HUES64 (cell line): ENCODE data around the gene ZMYND19.

Experiments used
- H3K27ac ChIP-seq: 2 replicates; pipeline ENCODE4 v1.7.0; 2013; ENCODE audit warnings: low read depth, low read length, inconsistent platforms
- H3K27me3 ChIP-seq: 2 replicates; pipeline ENCODE4 v1.6.1; 2013; ENCODE audit warnings: mild to moderate bottlenecking, low read length; ENCODE audit not compliant: insufficient read depth
- H3K36me3 ChIP-seq: 2 replicates; pipeline ENCODE4 v1.6.1; 2013; ENCODE audit warnings: mild to moderate bottlenecking, low read length; ENCODE audit not compliant: insufficient read depth
- H3K4me1 ChIP-seq: 2 replicates; pipeline ENCODE4 v1.6.1; 2013; ENCODE audit warnings: mild to moderate bottlenecking, low read length, moderate library complexity; ENCODE audit not compliant: insufficient read depth
- H3K4me3 ChIP-seq: 2 replicates; pipeline ENCODE4 v1.5.1; 2013; ENCODE audit warnings: mild to moderate bottlenecking, low read length, moderate library complexity
- H3K9ac ChIP-seq: 2 replicates; pipeline ENCODE4 v1.6.1; 2013; ENCODE audit warnings: mild to moderate bottlenecking, low read depth, low read length
- H3K9me3 ChIP-seq: 2 replicates; pipeline ENCODE4 v1.6.1; 2013; ENCODE audit warnings: low read depth, low read length; ENCODE audit not compliant: insufficient read depth
- WGBS: fragments of 150-250, 120-280 bp; methylation state at CpG from one replicate; pipeline ENCODE4 v1.1.7; 2013; ENCODE audit warnings: missing lambda C conversion rate; 5-methylcytosine and 5-hydroxymethylcytosine counted together

Gene ZMYND19

DNA sequence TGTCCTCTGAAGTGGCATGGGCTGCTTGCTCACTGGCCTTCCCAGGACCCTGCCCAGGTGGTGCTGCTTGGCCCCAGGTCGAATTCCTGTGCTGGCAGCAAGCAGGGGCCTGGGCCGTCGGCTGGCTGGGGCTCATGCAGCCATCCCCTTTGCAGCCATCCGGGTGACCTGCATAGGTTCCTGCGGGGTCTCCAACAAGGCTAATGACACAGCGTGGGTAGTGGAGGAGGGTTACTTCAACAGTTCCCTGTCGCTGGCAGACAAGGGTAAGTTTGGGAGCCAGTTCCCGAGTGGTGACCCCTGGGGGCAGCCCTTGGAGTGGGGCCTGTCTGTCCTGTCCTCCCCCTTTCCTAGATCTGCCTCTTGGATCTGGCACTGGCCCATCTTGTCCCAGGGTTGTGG is 22.4 kb upstream of the ZMYND19 start:
- WGBS = 80% methylated on average over 8 of the region's 8 CpGs
- Histone ChIP-seq H3K36me3 (peaks cover 37% of the 10 kb centered on the region), H3K9me3 (no peaks in the 10 kb centered on the region), H3K9ac (no peak overlapping the region), H3K27ac (peak overlapping the region; percentile 35; the same call in 1 of the 2 replicates), H3K4me1 (peaks cover 4% of the 10 kb centered on the region), H3K27me3 (no peaks in the 10 kb centered on the region), H3K4me3 (no peak overlapping the region)

GRCh38 chr9:137611623-137612609 is 21.6 kb upstream of the ZMYND19 start:
- peak overlapping the region; percentile 39 for H3K27ac ChIP-seq
- peaks cover under 1% of the 10 kb centered on the region; the same call in 1 of the 2 replicates for H3K27me3 ChIP-seq
- H3K36me3 ChIP-seq = peaks cover 33% of the 10 kb centered on the region
- no peak overlapping the region; the same call in 1 of the 2 replicates for H3K9ac ChIP-seq
- H3K9me3 ChIP-seq = no peaks in the 10 kb centered on the region
- H3K4me1 ChIP-seq = no peaks in the 10 kb centered on the region; the same call in 1 of the 2 replicates
- H3K4me3 ChIP-seq = no peak overlapping the region
- 82% methylated on average over 21 of the region's 21 CpGs for WGBS

DNA sequence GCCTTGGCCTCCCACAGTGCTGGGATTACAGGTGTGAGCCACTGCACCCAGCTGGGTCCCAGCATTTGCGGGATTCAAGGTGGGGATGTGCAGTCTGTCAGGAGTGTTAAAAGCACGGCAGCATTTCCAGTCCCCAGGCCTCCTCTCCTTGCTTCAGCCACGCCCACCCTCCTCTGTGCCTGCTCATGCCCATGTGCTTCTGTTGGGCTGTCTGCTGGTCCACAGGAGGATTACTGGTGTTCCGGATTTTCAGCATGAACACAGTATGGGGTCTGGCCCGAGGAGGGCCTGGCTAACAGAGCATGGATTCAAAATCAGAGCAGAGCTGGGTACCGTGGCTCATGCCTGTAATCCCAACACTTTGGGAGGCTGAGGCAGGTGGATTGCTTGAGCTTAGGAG is 20.6 kb upstream of the ZMYND19 start:
- H3K9me3 ChIP-seq = no peaks in the 10 kb centered on the region
- H3K36me3 ChIP-seq = peaks cover 24% of the 10 kb centered on the region
- no peaks in the 10 kb centered on the region; the same call in 1 of the 2 replicates for H3K4me1 ChIP-seq
- H3K4me3 ChIP-seq = no peak overlapping the region
- H3K27ac ChIP-seq = no peak overlapping the region
- 84% methylated on average over 6 of the region's 6 CpGs for WGBS
- H3K27me3 ChIP-seq = peaks cover 10% of the 10 kb centered on the region
- H3K9ac ChIP-seq = no peak overlapping the region

GRCh38 chr9:137607141-137607857 is 17.0 kb upstream of the ZMYND19 start:
- no peak overlapping the region for H3K27ac ChIP-seq

DNA sequence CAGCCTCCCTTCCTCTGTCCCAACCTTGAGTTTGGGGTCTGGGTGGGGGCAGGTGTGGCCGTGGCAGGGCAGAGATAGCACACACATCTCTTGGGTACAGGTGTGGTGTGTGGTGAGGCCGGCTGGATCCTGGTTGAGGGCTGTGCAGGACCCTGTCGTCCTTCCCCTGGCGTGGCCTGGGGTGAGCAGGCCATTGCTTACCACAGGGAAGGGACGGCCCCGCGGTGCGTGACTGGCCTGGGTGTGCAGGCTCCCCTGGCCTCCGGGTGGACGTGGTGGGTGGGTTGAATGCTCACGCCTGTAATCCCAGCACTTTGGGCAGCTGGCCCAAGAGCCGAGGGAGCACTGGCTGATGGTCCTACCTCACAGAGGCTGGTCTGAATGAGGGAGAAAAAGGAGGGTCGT is 16.4 kb upstream of the ZMYND19 start:
- Histone ChIP-seq H3K4me1 (no peaks in the 10 kb centered on the region; the same call in 1 of the 2 replicates), H3K27me3 (peaks cover 17% of the 10 kb centered on the region), H3K27ac (no peak overlapping the region), H3K4me3 (peak overlapping the region; percentile 82), H3K36me3 (no peaks in the 10 kb centered on the region), H3K9ac (no peak overlapping the region), H3K9me3 (no peaks in the 10 kb centered on the region)
- 88% methylated on average over 13 of the region's 13 CpGs for WGBS

More at GRCh38 chr9:137607141-137607857, 17.0 kb upstream of the ZMYND19 start:
- Histone ChIP-seq H3K9me3 (no peaks in the 10 kb centered on the region), H3K4me1 (no peaks in the 10 kb centered on the region; the same call in 1 of the 2 replicates), H3K36me3 (no peaks in the 10 kb centered on the region), H3K4me3 (no peak overlapping the region), H3K9ac (no peak overlapping the region), H3K27me3 (peaks cover 17% of the 10 kb centered on the region)
- 91% methylated on average over 17 of the region's 17 CpGs for WGBS

GRCh38 chr9:137606005-137606621 is 15.8 kb upstream of the ZMYND19 start:
- Histone ChIP-seq H3K27ac (peak overlapping the region; percentile 78; the same call in 1 of the 2 replicates), H3K4me1 (no peaks in the 10 kb centered on the region), H3K9ac (peak overlapping the region; percentile 77), H3K27me3 (peaks cover 17% of the 10 kb centered on the region), H3K9me3 (no peaks in the 10 kb centered on the region), H3K36me3 (no peaks in the 10 kb centered on the region), H3K4me3 (peak overlapping the region; percentile 82)
- 6% methylated on average over 57 of the region's 57 CpGs for WGBS

DNA sequence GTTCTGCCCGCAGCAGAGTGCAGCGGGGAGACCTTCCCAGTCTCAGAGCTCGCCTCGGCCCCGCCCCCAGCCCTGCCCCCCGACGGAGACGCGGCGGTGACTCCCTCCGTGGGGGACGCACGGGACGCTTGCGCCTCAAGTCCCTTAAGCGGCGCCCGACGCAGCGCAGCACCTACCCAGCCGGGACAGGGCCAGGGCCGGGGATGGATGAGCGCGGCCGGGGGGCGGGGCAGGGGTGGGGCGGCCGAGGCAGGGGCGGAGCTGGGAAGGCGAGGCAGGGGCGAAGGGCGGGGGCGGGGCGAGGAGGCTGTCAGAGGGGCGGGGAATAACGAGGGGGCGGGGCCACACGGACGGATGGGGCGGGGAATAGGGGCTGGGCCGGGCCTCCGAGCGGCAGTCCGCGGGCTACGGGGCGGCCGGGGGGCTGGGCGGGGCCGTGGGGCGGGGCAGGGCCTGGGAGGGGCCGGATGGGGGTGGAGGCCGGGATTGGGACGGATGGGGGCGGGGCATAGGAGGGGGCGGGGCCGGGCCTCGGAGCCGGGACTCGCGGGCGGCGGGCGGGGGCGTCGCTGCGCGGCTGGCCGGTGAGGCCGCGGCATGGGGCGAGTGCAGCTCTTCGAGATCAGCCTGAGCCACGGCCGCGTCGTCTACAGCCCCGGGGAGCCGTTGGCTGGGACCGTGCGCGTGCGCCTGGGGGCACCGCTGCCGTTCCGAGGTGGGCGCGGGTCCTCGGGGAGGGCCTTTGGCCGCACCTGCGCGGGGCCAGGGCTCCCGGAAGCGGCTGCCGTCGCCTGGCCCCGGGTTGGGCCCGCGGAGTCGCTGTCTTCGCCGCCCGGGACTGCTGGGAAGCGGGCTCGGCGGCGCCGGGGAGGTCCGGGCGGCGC is 15.1 kb upstream of the ZMYND19 start, which contains the start of gene ARRDC1:
Gene ARRDC1 (plus strand): TSS at position 566 of the 884 bp plus-strand sequence. CDS start 32 bp downstream, at position 598.
- whole genome bisulfite sequencing = under 1% methylated on average over 100 of the region's 111 CpGs
- Histone ChIP-seq H3K27me3 (peaks cover 17% of the 10 kb centered on the region), H3K9ac (peak within 1 kb of the TSS; percentile 77), H3K9me3 (no peaks in the 10 kb centered on the region), H3K4me1 (no peaks in the 10 kb centered on the region), H3K27ac (peak within 1 kb of the TSS; percentile 78; the same call in 1 of the 2 replicates), H3K36me3 (no peaks in the 10 kb centered on the region), H3K4me3 (peak within 1 kb of the TSS; percentile 82)

- Histone ChIP-seq H3K4me3 (peak overlapping the region; percentile 39), H3K4me1 (no peaks in the 10 kb centered on the region), H3K27me3 (peaks cover 17% of the 10 kb centered on the region), H3K27ac (no peak overlapping the region), H3K9ac (no peak overlapping the region), H3K36me3 (no peaks in the 10 kb centered on the region), H3K9me3 (no peaks in the 10 kb centered on the region)
- WGBS = 30% methylated on average over 34 of the region's 49 CpGs
These were observed 14.2 kb upstream of the ZMYND19 start for GRCh38 chr9:137604345-137605086.

- 93% methylated on average over 13 of the region's 13 CpGs for WGBS
These were observed 13.6 kb upstream of the ZMYND19 start for GRCh38 chr9:137603879-137604278.

More at GRCh38 chr9:137603879-137604278, 13.6 kb upstream of the ZMYND19 start:
- no peaks in the 10 kb centered on the region for H3K4me1 ChIP-seq
- H3K27me3 ChIP-seq = peaks cover 17% of the 10 kb centered on the region
- no peaks in the 10 kb centered on the region for H3K9me3 ChIP-seq
- H3K4me3 ChIP-seq = no peak overlapping the region
- no peaks in the 10 kb centered on the region for H3K36me3 ChIP-seq
- no peak overlapping the region for H3K27ac ChIP-seq
- no peak overlapping the region for H3K9ac ChIP-seq
